Breast epithelium (tissue), 3 donors: Measurements from ENCODE around the gene MARVELD2.

ENCODE experiments used
- CTCF ChIP-seq, 3 donors: fragments of 450-650 bp; IDR thresholded peaks; one replicate each; pipeline ENCODE4 v1.5.1; 2016 to 2017; ENCODE audit warnings: antibody characterized with exemption in 3 of 3, mild to moderate bottlenecking in 3 of 3, moderate library complexity in 3 of 3
- POLR2A ChIP-seq: fragments of 450-650 bp; IDR thresholded peaks from one replicate; pipeline ENCODE4 v1.6.1; 2016; ENCODE audit warnings: antibody characterized with exemption, mild to moderate bottlenecking, moderate library complexity

GRCh38 chr5:69468631-69469030, 53.7 kb downstream of the MARVELD2 start:
- no peak for TF ChIP-seq CTCF (IDR thresholded peaks at IDR 0.05)
- no peak for TF ChIP-seq POLR2A
